ENCODE results near the gene ACOT4. TPM values are rescaled to one million over a fixed set of nuclear protein-coding genes. Genes with fewer than 3 reads are reported as not detected.
"Not testable (repeated sequence)": the region's sequence is repeated elsewhere in the genome, so short reads cannot be mapped to it uniquely, and the experiment has no call there.

The ACOT4 gene
- total RNA-seq, 2 experiments from 2014 or later: not detected

DNA sequence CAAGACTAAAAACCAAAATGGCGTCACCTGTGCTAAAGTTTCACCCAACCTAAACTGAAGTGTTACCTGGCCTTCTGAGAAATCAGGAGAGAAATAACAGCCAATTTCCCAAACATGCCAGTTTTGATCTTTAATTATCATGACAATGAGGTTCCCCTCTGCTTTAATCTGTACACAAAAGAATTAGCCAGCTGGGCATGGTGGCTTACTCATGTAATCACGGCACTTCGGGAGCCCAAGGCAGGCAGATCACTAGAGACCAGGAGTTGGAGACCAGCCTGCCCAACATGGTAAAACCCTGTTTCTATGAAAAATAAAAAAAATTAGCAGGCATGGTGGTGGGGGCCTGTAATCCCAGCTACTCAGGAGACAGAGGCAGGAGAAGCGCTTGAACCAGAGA is 37.8 kb upstream of the ACOT4 start:
- no peaks in the 10 kb centered on the region for H4K20me1 ChIP-seq (ENCODE audit: insufficient read depth, low read length)
- BruUV-seq (replicated peaks): no TSS peak
- H3K9me2 ChIP-seq (ENCODE audit: insufficient read depth, low read length): no peaks in the 10 kb centered on the region
- DNase-seq (ENCODE audit: low spot score): no peak
- ChIA-PET CTCF (ENCODE audit: unreplicated experiment) (no interaction called here), POLR2A (no interaction called here)
- TF ChIP-seq CTCF (conservative IDR thresholded peaks at IDR 0.05; ENCODE audit: low read length) (no peak), EZH2phosphoT487 (IDR thresholded peaks at IDR 0.05; ENCODE audit: borderline replicate concordance, low read depth, low read length) (no peak)
- no peaks in the 10 kb centered on the region for H3K4me1 ChIP-seq (ENCODE audit: insufficient read depth, low read length, poor library complexity, severe bottlenecking)
- no peak overlapping the region for H3K4me3 ChIP-seq (ENCODE audit: low read depth, low read length, poor library complexity, severe bottlenecking)
- no peak overlapping the region for H3K27ac ChIP-seq (ENCODE audit: low read depth, low read length, poor library complexity, severe bottlenecking)
- no peaks in the 10 kb centered on the region for H3K36me3 ChIP-seq (ENCODE audit: insufficient read depth, low read length)
- intact Hi-C loops (cut with micrococcal nuclease; ENCODE audit: unreplicated experiment): no loop called here
- no peaks in the 10 kb centered on the region for H3K79me2 ChIP-seq (ENCODE audit: insufficient read depth, low read depth, low read length)
- H2AFZ ChIP-seq (ENCODE audit: low read length): no peak overlapping the region
- H3K9me3 ChIP-seq (ENCODE audit: low read length): no peaks in the 10 kb centered on the region
- H3K4me2 ChIP-seq (ENCODE audit: low read length): no peak overlapping the region

DNA sequence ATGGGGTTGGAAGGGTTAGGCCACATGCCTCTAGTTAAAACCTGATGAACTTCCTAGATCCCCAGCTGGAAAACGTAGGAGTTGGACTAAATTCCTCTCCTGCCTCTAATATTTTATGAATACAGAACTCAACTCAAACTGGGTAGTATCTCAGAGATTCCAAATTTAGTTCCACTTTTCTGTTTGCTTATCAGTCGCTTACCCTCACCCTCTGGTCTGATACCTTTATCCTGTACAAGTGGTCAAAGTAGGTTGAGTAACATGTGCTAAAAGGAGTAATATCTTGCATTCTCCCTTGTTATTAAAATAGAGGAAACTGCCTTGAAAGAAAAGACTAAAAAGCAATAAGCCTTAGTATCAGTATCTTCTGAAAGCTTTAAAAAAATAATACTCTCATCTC is 34.5 kb upstream of the ACOT4 start:
- H3K36me3 ChIP-seq (ENCODE audit: insufficient read depth, low read length); DNase-seq (ENCODE audit: low spot score); H3K4me1 ChIP-seq (ENCODE audit: insufficient read depth, low read length, poor library complexity, severe bottlenecking); BruUV-seq (replicated peaks); H3K79me2 ChIP-seq (ENCODE audit: insufficient read depth, low read depth, low read length); H3K9me2 ChIP-seq (ENCODE audit: insufficient read depth, low read length); H3K4me2 ChIP-seq (ENCODE audit: low read length); intact Hi-C loops (cut with micrococcal nuclease; ENCODE audit: unreplicated experiment); H2AFZ ChIP-seq (ENCODE audit: low read length); CTCF ChIA-PET (ENCODE audit: unreplicated experiment); POLR2A ChIA-PET; H3K9me3 ChIP-seq (ENCODE audit: low read length); H4K20me1 ChIP-seq (ENCODE audit: insufficient read depth, low read length); H3K27ac ChIP-seq (ENCODE audit: low read depth, low read length, poor library complexity, severe bottlenecking); H3K4me3 ChIP-seq (ENCODE audit: low read depth, low read length, poor library complexity, severe bottlenecking): not testable (repeated sequence)

- not testable (repeated sequence) for BruUV-seq (replicated peaks)
- POLR2A ChIA-PET: interaction anchor here (0.6 kb wide), 1 partner anchor 23 kb away, joined by 3 read pairs; no protein-coding TSS in a partner anchor
These were observed 33.4 kb upstream of the ACOT4 start for GRCh38 chr14:73558238-73558637.

GRCh38 chr14:73562256-73562655 is 29.4 kb upstream of the ACOT4 start:
- H2AFZ ChIP-seq (ENCODE audit: low read length); H3K4me2 ChIP-seq (ENCODE audit: low read length); CTCF ChIA-PET (ENCODE audit: unreplicated experiment); H3K9me3 ChIP-seq (ENCODE audit: low read length); H3K4me3 ChIP-seq (ENCODE audit: low read depth, low read length, poor library complexity, severe bottlenecking); H3K4me1 ChIP-seq (ENCODE audit: insufficient read depth, low read length, poor library complexity, severe bottlenecking); H3K9me2 ChIP-seq (ENCODE audit: insufficient read depth, low read length); H3K27ac ChIP-seq (ENCODE audit: low read depth, low read length, poor library complexity, severe bottlenecking); DNase-seq (ENCODE audit: low spot score); POLR2A ChIA-PET; H3K36me3 ChIP-seq (ENCODE audit: insufficient read depth, low read length); BruUV-seq (replicated peaks); H3K79me2 ChIP-seq (ENCODE audit: insufficient read depth, low read depth, low read length); H4K20me1 ChIP-seq (ENCODE audit: insufficient read depth, low read length): not testable (repeated sequence)
- intact Hi-C loops (cut with micrococcal nuclease; ENCODE audit: unreplicated experiment): loop anchor here (5.0 kb wide), 1 partner anchor 40 kb away; no protein-coding TSS in a partner anchor

More at GRCh38 chr14:73558238-73558637, 33.4 kb upstream of the ACOT4 start:
- H3K79me2 ChIP-seq (ENCODE audit: insufficient read depth, low read depth, low read length); H3K27ac ChIP-seq (ENCODE audit: low read depth, low read length, poor library complexity, severe bottlenecking); DNase-seq (ENCODE audit: low spot score); H3K4me2 ChIP-seq (ENCODE audit: low read length); H4K20me1 ChIP-seq (ENCODE audit: insufficient read depth, low read length); H3K36me3 ChIP-seq (ENCODE audit: insufficient read depth, low read length); CTCF ChIA-PET (ENCODE audit: unreplicated experiment); H3K9me3 ChIP-seq (ENCODE audit: low read length); H3K4me1 ChIP-seq (ENCODE audit: insufficient read depth, low read length, poor library complexity, severe bottlenecking); H3K4me3 ChIP-seq (ENCODE audit: low read depth, low read length, poor library complexity, severe bottlenecking); H2AFZ ChIP-seq (ENCODE audit: low read length); H3K9me2 ChIP-seq (ENCODE audit: insufficient read depth, low read length); intact Hi-C loops (cut with micrococcal nuclease; ENCODE audit: unreplicated experiment): not testable (repeated sequence)

DNA sequence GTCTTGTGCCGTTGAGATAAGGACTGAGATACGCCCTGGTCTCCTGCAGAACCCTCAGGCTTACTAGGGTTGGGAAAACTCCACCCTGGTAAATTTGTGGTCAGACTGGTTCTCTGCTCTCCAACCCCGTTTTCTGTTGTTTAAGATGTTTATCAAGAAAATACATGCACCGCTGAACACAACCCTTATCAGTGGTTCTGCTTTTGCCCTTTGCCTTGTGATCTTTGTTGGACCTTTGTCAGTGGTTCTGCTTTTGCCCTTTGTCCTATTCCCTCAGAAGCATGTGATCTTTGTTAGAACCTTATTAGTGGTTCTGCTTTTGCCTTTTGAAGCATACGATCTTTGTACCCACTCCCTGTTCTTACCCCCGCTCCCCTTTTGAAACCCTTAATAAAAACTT is 29.0 kb upstream of the ACOT4 start:
- H4K20me1 ChIP-seq (ENCODE audit: insufficient read depth, low read length); H3K4me2 ChIP-seq (ENCODE audit: low read length); H3K27ac ChIP-seq (ENCODE audit: low read depth, low read length, poor library complexity, severe bottlenecking); H3K79me2 ChIP-seq (ENCODE audit: insufficient read depth, low read depth, low read length); H3K36me3 ChIP-seq (ENCODE audit: insufficient read depth, low read length); H3K4me1 ChIP-seq (ENCODE audit: insufficient read depth, low read length, poor library complexity, severe bottlenecking); H3K4me3 ChIP-seq (ENCODE audit: low read depth, low read length, poor library complexity, severe bottlenecking); H3K9me2 ChIP-seq (ENCODE audit: insufficient read depth, low read length); H2AFZ ChIP-seq (ENCODE audit: low read length); CTCF ChIA-PET (ENCODE audit: unreplicated experiment); DNase-seq (ENCODE audit: low spot score); H3K9me3 ChIP-seq (ENCODE audit: low read length); BruUV-seq (replicated peaks); POLR2A ChIA-PET: not testable (repeated sequence)
- intact Hi-C loops (cut with micrococcal nuclease; ENCODE audit: unreplicated experiment): loop anchor here (5.0 kb wide), 1 partner anchor 40 kb away; no protein-coding TSS in a partner anchor

DNA sequence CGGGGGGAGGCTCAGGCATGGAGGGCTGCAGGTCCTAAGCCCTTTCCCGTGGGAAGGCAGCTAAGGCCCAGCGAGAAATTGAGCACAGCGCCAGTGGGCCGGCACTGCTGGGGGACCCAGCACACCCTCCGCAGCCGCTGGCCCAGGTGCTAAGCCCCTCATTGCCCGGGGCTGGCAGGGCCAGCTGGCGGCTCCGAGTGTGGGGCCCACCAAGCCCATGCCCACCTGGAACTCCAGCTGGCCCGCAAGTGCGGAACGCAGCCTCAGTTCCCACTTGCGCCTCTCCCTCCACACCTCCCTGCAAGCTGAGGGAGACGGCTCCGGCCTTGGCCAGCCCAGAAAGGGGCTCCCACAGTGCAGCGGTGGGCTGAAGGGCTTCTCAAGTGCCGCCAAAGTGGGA is 25.2 kb upstream of the ACOT4 start:
- BruUV-seq (replicated peaks); CTCF ChIA-PET (ENCODE audit: unreplicated experiment): not testable (repeated sequence)
- H3K4me1 ChIP-seq (ENCODE audit: insufficient read depth, low read length, poor library complexity, severe bottlenecking): peaks cover 18% of the 10 kb centered on the region

More for the DNA sequence above, 25.2 kb upstream of the ACOT4 start:
- H3K4me3 ChIP-seq (ENCODE audit: low read depth, low read length, poor library complexity, severe bottlenecking); H4K20me1 ChIP-seq (ENCODE audit: insufficient read depth, low read length); H3K79me2 ChIP-seq (ENCODE audit: insufficient read depth, low read depth, low read length); H3K36me3 ChIP-seq (ENCODE audit: insufficient read depth, low read length); H3K9me3 ChIP-seq (ENCODE audit: low read length); intact Hi-C loops (cut with micrococcal nuclease; ENCODE audit: unreplicated experiment); H3K9me2 ChIP-seq (ENCODE audit: insufficient read depth, low read length); POLR2A ChIA-PET; H2AFZ ChIP-seq (ENCODE audit: low read length); H3K4me2 ChIP-seq (ENCODE audit: low read length); H3K27ac ChIP-seq (ENCODE audit: low read depth, low read length, poor library complexity, severe bottlenecking); DNase-seq (ENCODE audit: low spot score): not testable (repeated sequence)

Data from OCI-LY7 (cell line).